T-helper 22 cell (primary cell): ENCODE measurements around the gene CTBP1.
"Not testable (repeated sequence)": the region's sequence is repeated elsewhere in the genome, so short reads cannot be mapped to it uniquely, and the experiment has no call there.

Experiments used
- DNase-seq: peaks from one replicate; pipeline ENCODE4 v3.0.0-alpha.2; 2020; ENCODE audit warnings: low read depth

CTBP1 gene

GRCh38 chr4:1237981-1238675, 10.8 kb downstream of the CTBP1 start:
- no peak for DNase-seq

GRCh38 chr4:1237261-1237660, 11.7 kb downstream of the CTBP1 start:
- DNase-seq: not testable (repeated sequence)

GRCh38 chr4:1236836-1237235, 12.1 kb downstream of the CTBP1 start:
- not testable (repeated sequence) for DNase-seq

- DNase-seq: no peak
Observed at GRCh38 chr4:1236103-1236641, 12.8 kb downstream of the CTBP1 start.

- DNase-seq: no peak
Observed at GRCh38 chr4:1235381-1236102, 13.4 kb downstream of the CTBP1 start.

GRCh38 chr4:1234811-1235292, 14.1 kb downstream of the CTBP1 start:
- no peak for DNase-seq

GRCh38 chr4:1234309-1234695, 14.6 kb downstream of the CTBP1 start:
- DNase-seq: no peak

GRCh38 chr4:1233641-1234308, 15.2 kb downstream of the CTBP1 start:
- no peak for DNase-seq

GRCh38 chr4:1232661-1233621, 16.0 kb downstream of the CTBP1 start:
- DNase-seq: no peak

GRCh38 chr4:1231637-1232360, 17.1 kb downstream of the CTBP1 start:
- DNase-seq: no peak

GRCh38 chr4:1230971-1231636, 17.8 kb downstream of the CTBP1 start:
- DNase-seq: no peak

GRCh38 chr4:1230316-1230715, 18.6 kb downstream of the CTBP1 start:
- DNase-seq: no peak

GRCh38 chr4:1229117-1229849, 19.6 kb downstream of the CTBP1 start:
- no peak for DNase-seq

- DNase-seq: no peak
Observed at GRCh38 chr4:1227816-1228215, 21.1 kb downstream of the CTBP1 start.

- no peak for DNase-seq
Observed at GRCh38 chr4:1226598-1226997, 22.3 kb downstream of the CTBP1 start.

- no peak for DNase-seq
Observed at GRCh38 chr4:1226144-1226481, 22.8 kb downstream of the CTBP1 start.

GRCh38 chr4:1225272-1226143, 23.4 kb downstream of the CTBP1 start:
- DNase-seq: no peak
